Astrocyte (in vitro differentiated cells and primary cell): ENCODE results near the gene FRMD4A.

ENCODE experiments used
- CTCF ChIP-seq: IDR thresholded peaks from 2 replicates; pipeline ENCODE4 v1.5.1; 2011; ENCODE audit warnings: low read depth, mild to moderate bottlenecking, inconsistent platforms, low read length, moderate library complexity; ENCODE audit not compliant: insufficient read depth
- EZH2 ChIP-seq: IDR thresholded peaks from 2 replicates; pipeline ENCODE4 v1.6.1; 2012; ENCODE audit warnings: mild to moderate bottlenecking, low read length, inconsistent platforms; ENCODE audit not compliant: insufficient read depth

DNA sequence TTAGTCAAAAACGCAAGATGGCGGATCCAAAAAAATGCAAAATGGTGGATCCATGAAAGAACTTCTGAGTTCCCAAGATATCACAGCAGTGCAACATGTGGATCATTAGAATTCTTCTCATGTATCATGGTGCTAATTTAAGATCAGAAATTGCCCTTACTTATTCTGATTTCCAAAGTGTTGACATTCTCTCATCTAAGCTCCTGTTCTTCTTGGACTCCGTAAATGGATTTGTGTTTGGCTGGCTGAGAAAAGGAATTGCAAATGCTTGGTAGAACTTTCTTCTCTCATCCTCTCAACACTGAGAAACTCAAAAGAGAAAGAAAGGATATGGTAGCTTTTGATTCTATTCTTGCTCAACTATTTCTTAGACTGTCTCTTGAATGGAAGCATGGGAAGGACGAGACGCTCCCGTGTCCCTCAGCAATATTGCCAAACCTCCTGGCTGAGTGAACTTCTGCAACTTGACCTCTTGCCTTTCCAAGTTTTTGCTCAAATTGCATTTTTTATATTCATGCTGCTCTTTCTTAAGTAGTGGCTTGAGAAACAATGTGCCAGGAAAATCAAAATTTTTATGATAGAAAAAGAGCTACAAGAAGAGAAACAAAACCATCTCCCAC, 44.7 kb downstream of the FRMD4A start:
- no peak for TF ChIP-seq CTCF
- TF ChIP-seq EZH2: no peak
